Left ventricle myocardium inferior (tissue), 1 donor: Measurements from ENCODE around the gene EEFSEC. TPM values are rescaled to one million over a fixed set of nuclear protein-coding genes. Genes with fewer than 3 reads are reported as not detected.

ENCODE experiments used
- DNase-seq: peaks from one replicate; pipeline ENCODE4 v3.0.0-alpha.2; 2020
- H3K27ac ChIP-seq: fragments of 200-600 bp; replicated peaks from 2 replicates; pipeline ENCODE4 v1.8.0; 2021
- H3K27me3 ChIP-seq: fragments of 200-600 bp; 2 replicates; pipeline ENCODE4 v1.8.0; 2021; ENCODE audit warnings: low read depth
- H3K36me3 ChIP-seq: fragments of 200-600 bp; 2 replicates; pipeline ENCODE4 v1.8.0; 2021
- H3K4me1 ChIP-seq: fragments of 200-600 bp; 2 replicates; pipeline ENCODE4 v1.8.0; 2021
- H3K4me3 ChIP-seq: fragments of 200-600 bp; 2 replicates; pipeline ENCODE4 v1.8.0; 2021; ENCODE audit warnings: mild to moderate bottlenecking, moderate library complexity
- H3K9me3 ChIP-seq: fragments of 200-600 bp; replicated peaks from 2 replicates; pipeline ENCODE4 v1.8.0; 2021
- intact Hi-C: fragments of 100-400 bp; cut with micrococcal nuclease; formaldehyde crosslinking; loops from one replicate; pipeline ENCODE4 v1.11.0; 2022
- total RNA-seq: library from RNA; stranded (reverse); fragmentation: NEBNext Ultra II Directional; extraction: Animal tissue kit (Norgen Biotek cat#: 25700); gene quantifications from one replicate; pipeline ENCODE4 v1.2.1, GENCODE V29; 2021
- TF ChIP-seq, protein P1 (sequence below): fragments of 200-600 bp; IDR thresholded peaks from 2 replicates; pipeline ENCODE4 v1.8.0; 2021; ENCODE audit warnings: antibody characterized with exemption, mild to moderate bottlenecking, borderline replicate concordance
- donor health status: DM: no; HTN: yes; CAD: no; lungs with severe emphysema.

EEFSEC gene
- total RNA-seq, 1 donor from 2014 or later = 23.7 TPM

GRCh38 chr3:128435058-128435457 is 281.8 kb downstream of the EEFSEC start:
- no peak for DNase-seq
- intact Hi-C loops = no loop called here
- no peaks in the 10 kb centered on the region for H3K36me3 ChIP-seq
- H3K4me1 ChIP-seq = peaks cover 12% of the 10 kb centered on the region
- H3K27ac ChIP-seq = no peak overlapping the region
- H3K4me3 ChIP-seq = no peak overlapping the region
- TF ChIP-seq, protein P1, sequence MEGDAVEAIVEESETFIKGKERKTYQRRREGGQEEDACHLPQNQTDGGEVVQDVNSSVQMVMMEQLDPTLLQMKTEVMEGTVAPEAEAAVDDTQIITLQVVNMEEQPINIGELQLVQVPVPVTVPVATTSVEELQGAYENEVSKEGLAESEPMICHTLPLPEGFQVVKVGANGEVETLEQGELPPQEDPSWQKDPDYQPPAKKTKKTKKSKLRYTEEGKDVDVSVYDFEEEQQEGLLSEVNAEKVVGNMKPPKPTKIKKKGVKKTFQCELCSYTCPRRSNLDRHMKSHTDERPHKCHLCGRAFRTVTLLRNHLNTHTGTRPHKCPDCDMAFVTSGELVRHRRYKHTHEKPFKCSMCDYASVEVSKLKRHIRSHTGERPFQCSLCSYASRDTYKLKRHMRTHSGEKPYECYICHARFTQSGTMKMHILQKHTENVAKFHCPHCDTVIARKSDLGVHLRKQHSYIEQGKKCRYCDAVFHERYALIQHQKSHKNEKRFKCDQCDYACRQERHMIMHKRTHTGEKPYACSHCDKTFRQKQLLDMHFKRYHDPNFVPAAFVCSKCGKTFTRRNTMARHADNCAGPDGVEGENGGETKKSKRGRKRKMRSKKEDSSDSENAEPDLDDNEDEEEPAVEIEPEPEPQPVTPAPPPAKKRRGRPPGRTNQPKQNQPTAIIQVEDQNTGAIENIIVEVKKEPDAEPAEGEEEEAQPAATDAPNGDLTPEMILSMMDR = no peak
- H3K27me3 ChIP-seq = peaks cover 77% of the 10 kb centered on the region
- no peaks in the 10 kb centered on the region for H3K9me3 ChIP-seq

DNA sequence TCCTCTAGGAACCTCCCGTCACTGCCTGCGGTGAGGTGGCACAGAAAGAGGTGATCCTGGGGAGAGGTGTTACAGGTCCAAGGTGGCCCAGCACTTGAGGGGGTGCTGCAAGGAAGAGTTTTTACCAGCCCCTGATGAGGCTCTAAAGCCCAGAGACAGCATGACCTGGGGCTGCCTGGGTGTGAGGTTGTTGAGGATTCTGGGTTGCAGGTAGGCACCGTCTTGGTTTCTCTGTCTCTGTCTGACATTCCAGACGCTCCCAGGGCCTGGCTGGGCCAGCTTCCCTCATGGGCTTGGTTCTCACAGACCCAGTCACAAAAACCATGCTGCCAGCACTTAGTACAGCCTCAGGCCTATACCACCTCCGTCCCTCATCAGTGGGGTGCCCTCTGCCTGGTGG is 282.3 kb downstream of the EEFSEC start:
- Histone ChIP-seq H3K9me3 (no peaks in the 10 kb centered on the region), H3K4me1 (peaks cover 12% of the 10 kb centered on the region), H3K27me3 (peaks cover 72% of the 10 kb centered on the region), H3K4me3 (no peak overlapping the region), H3K27ac (no peak overlapping the region), H3K36me3 (no peaks in the 10 kb centered on the region)
- intact Hi-C loops = no loop called here
- TF ChIP-seq, protein P1 = no peak
- no peak for DNase-seq

DNA sequence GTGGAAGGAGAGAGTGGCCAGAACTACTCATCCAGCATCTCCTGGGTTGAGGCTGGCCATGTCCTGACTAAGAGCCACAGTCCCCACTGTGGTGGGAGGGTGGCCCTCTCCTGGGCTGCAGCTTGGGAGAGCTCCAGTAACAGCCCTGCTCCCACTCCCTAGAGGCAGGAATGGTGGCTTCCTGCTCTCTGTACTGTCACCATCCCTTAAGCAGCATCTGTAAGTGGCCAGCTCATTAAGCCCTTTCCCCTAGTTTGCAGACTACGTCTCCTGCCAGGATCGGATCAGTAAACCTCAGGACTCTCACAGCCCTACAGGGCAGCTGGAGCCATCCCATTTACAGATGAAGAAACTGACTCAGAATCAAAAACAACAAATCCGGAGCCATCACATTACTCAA is 282.9 kb downstream of the EEFSEC start:
- H3K36me3 ChIP-seq = no peaks in the 10 kb centered on the region
- H3K9me3 ChIP-seq = no peaks in the 10 kb centered on the region
- TF ChIP-seq, protein P1 = no peak
- DNase-seq = no peak
- H3K4me1 ChIP-seq = peaks cover 12% of the 10 kb centered on the region
- H3K27ac ChIP-seq = no peak overlapping the region
- intact Hi-C loops = no loop called here
- H3K27me3 ChIP-seq = peaks cover 66% of the 10 kb centered on the region
- no peak overlapping the region for H3K4me3 ChIP-seq

DNA sequence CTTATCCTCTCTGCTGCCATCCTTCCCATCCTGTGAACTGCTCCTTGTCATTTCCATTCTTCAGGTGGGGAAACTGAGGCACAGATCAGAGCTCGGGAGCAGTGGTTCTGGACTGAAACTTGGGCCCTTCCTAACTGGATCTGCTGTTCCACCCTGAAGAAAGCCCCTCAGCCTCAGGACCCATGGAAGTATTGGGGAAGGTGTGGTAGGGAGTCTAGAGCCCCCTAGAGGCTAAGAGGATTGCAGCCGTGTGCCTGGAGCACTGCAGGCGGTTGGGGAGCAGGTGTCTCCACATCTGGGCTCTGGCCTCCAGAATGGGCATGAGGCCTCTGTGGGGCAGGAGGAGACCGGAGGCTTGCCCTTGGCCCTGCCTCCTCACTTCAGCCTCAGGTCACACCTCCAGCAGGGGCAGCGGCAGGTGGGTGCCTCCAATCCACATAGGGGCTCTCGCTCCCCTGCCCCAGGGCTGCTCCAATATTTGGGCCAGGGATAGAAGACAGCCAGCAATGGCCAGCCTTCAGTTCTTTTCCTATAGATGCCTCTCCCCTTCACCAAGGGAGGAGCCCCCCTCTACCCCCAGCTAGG is 285.3 kb downstream of the EEFSEC start:
- peaks cover 52% of the 10 kb centered on the region for H3K27me3 ChIP-seq
- intact Hi-C loops = no loop called here
- no peak for DNase-seq
- H3K36me3 ChIP-seq = no peaks in the 10 kb centered on the region
- H3K4me1 ChIP-seq = no peaks in the 10 kb centered on the region
- no peak overlapping the region for H3K4me3 ChIP-seq
- no peaks in the 10 kb centered on the region for H3K9me3 ChIP-seq
- TF ChIP-seq, protein P1 = peak; percentile 42
- H3K27ac ChIP-seq = no peak overlapping the region

GRCh38 chr3:128439226-128439625 is 285.9 kb downstream of the EEFSEC start:
- Histone ChIP-seq H3K27me3 (peaks cover 52% of the 10 kb centered on the region), H3K36me3 (no peaks in the 10 kb centered on the region), H3K4me1 (no peaks in the 10 kb centered on the region), H3K9me3 (no peaks in the 10 kb centered on the region), H3K4me3 (no peak overlapping the region), H3K27ac (no peak overlapping the region)
- TF ChIP-seq, protein P1 = no peak
- DNase-seq = no peak
- intact Hi-C loops = no loop called here
